ENCODE results near the gene FCRL4. TPM values are rescaled to one million over a fixed set of nuclear protein-coding genes. Genes with fewer than 3 reads are reported as not detected.

FCRL4 gene
- total RNA-seq, 4 donors from 2014 or later: not detected

DNA sequence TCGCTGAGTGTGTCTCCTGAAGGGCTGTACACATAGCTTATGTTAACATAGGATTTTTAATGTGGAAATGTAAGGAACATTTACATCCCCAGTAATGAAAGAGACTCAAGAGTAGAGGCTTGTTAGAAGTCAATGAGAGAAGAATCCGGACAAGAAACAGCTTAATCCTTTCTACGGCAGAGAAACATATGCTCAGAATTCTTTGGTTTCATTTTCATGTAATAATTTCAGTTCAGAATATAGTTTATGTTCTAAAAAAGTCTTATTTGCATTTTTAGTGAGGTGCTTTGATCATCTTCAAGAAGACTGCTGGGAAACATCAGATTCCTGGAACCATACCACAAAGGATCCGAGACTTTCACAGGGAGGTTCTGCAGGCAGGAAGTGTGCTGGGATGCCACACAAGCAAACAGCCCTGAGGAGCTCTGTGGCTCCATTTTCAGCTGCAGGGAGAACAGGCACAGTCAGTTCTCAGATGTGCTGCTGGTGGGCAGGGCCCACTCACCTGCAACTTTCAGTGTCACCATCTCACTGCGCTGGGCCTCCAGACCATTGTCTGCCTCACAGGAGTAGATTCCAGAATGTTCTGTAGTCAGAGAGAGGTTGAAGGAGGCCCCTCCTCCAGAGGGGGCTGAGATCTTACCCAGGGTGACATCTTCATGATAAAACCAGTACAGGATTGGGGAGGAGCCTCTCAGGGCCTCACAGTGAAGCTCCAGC is 74.0 kb downstream of the FCRL4 start:
- no peak for TF ChIP-seq CTCF (IDR thresholded peaks at IDR 0.05; ENCODE audit: low read depth)

Other genes with a start within 250 kb of the FCRL4 start
- gene FCRL5, start 45.6 kb downstream of the FCRL4 start, total RNA-seq: under 1 TPM in 2 of 4 donors, not detected in 2; under 0.01 to 0.34 TPM
- 1 to 10 TPM in 1 of 4 donors, under 1 TPM in 1, not detected in 2; 0.44 to 1.9 TPM for gene FCRL3, start 102.7 kb upstream of the FCRL4 start, total RNA-seq
- gene FCRL2, start 179.0 kb upstream of the FCRL4 start, total RNA-seq: not detected
- 1 to 10 TPM in 1 of 4 donors, not detected in 3; 1.3 TPM for gene FCRL1, start 222.0 kb upstream of the FCRL4 start, total RNA-seq
- not detected for gene CD5L, start 243.7 kb upstream of the FCRL4 start, total RNA-seq